Hepatocyte (in vitro differentiated cells): Measurements from ENCODE around the gene KDM4F. TPM values are rescaled to one million over a fixed set of nuclear protein-coding genes. Genes with fewer than 3 reads are reported as not detected.

Experiments
- DNase-seq: peaks from one replicate; pipeline ENCODE4 v3.0.0-alpha.2; 2016; ENCODE audit warnings: low spot score
- H2AFZ ChIP-seq: fragments of 200-600 bp; sonication (generic); 2 replicates; pipeline ENCODE4 v1.6.0; 2016; ENCODE audit warnings: antibody characterized with exemption, mild to moderate bottlenecking
- H3K27ac ChIP-seq: fragments of 200-600 bp; sonication (generic); 2 replicates; pipeline ENCODE4 v1.5.1; 2016; ENCODE audit warnings: mild to moderate bottlenecking
- H3K27me3 ChIP-seq: fragments of 200-600 bp; sonication (generic); 2 replicates; pipeline ENCODE4 v1.6.1; 2016
- H3K36me3 ChIP-seq: fragments of 200-600 bp; sonication (generic); replicated peaks from 2 replicates; pipeline ENCODE4 v1.5.1; 2016; ENCODE audit warnings: low read depth; ENCODE audit not compliant: insufficient read depth
- H3K4me1 ChIP-seq: fragments of 200-600 bp; sonication (generic); 2 replicates; pipeline ENCODE4 v1.5.1; 2016; ENCODE audit warnings: mild to moderate bottlenecking, moderate library complexity; ENCODE audit not compliant: insufficient read depth
- H3K4me2 ChIP-seq: fragments of 200-600 bp; sonication (generic); 2 replicates; pipeline ENCODE4 v1.6.0; 2016
- H3K4me3 ChIP-seq: fragments of 200-600 bp; sonication (generic); 2 replicates; pipeline ENCODE4 v1.5.1; 2016; ENCODE audit warnings: mild to moderate bottlenecking
- H3K79me2 ChIP-seq: fragments of 200-600 bp; sonication (generic); 2 replicates; pipeline ENCODE4 v1.6.0; 2017; ENCODE audit warnings: mild to moderate bottlenecking
- H3K9me2 ChIP-seq: fragments of 200-600 bp; sonication (generic); replicated peaks from 2 replicates; pipeline ENCODE4 v1.6.0; 2017; ENCODE audit warnings: mild to moderate bottlenecking; ENCODE audit not compliant: insufficient read depth
- H3K9me3 ChIP-seq: fragments of 200-600 bp; sonication (generic); 2 replicates; pipeline ENCODE4 v1.5.1; 2016; ENCODE audit warnings: low read depth, mild to moderate bottlenecking
- H4K20me1 ChIP-seq: fragments of 200-600 bp; sonication (generic); 2 replicates; pipeline ENCODE4 v1.6.0; 2016; ENCODE audit warnings: mild to moderate bottlenecking; ENCODE audit not compliant: insufficient read depth, poor library complexity, severe bottlenecking
- EZH2 ChIP-seq: fragments of 200-600 bp; sonication (generic); IDR thresholded peaks from 2 replicates; pipeline ENCODE4 v1.6.1; 2016; ENCODE audit warnings: antibody characterized with exemption, mild to moderate bottlenecking, borderline replicate concordance
- EZH2phosphoT487 ChIP-seq: fragments of 200-600 bp; sonication (generic); IDR thresholded peaks from one replicate; pipeline ENCODE4 v1.6.1; 2018; ENCODE audit warnings: antibody characterized with exemption, mild to moderate bottlenecking, low read depth, moderate library complexity; ENCODE audit not compliant: unreplicated experiment, severe bottlenecking
- WGBS: methylation state at CpG from one replicate; pipeline ENCODE4 v1.1.6; 2016; ENCODE audit warnings: low lambda C conversion rate; ENCODE audit errors: missing lambda C conversion rate; 5-methylcytosine and 5-hydroxymethylcytosine counted together
- polyA plus RNA-seq: library from polyadenylated mRNA; unstranded; fragments of >200 nt; fragmentation: Nextera tagmentation; extraction: Ambion mirVana; gene quantifications from 2 replicates; pipeline ENCODE4 v1.2.1, GENCODE V29; 2016
- total RNA-seq: library from RNA; depleted of rRNA; stranded (reverse); fragments of >200 nt; gene quantifications from 2 replicates; pipeline ENCODE4 v1.2.3, GENCODE V29; 2014
- TF ChIP-seq, protein P1 (sequence below): fragments of 200-600 bp; sonication (generic); IDR thresholded peaks from 2 replicates; pipeline ENCODE4 v1.5.1; 2016; ENCODE audit warnings: antibody characterized with exemption, mild to moderate bottlenecking; ENCODE audit not compliant: poor library complexity

Gene KDM4F
- total and polyA plus RNA-seq, 2 experiments from 2014 or later: not detected

DNA sequence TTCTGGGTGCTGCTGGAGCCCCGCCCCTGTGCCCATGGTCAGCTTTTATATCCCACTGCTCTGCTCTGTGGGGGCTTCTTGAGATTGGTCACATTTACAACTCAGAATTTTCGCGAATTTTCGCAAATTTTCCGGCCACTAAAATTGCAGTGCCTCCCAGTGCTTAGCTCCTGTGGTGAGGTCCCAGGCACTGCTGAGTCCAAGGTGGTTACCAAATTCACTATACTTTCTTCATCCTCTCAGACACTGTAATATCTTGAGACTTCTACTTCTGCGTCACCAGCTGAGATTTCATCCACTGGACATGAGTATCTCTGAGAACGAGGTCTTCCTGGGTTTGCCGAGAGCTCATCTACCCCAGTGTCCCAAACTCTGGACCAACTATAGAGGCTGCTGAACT lies 8.7 kb downstream of the KDM4F start:
- no peaks in the 10 kb centered on the region for H3K27me3 ChIP-seq

DNA sequence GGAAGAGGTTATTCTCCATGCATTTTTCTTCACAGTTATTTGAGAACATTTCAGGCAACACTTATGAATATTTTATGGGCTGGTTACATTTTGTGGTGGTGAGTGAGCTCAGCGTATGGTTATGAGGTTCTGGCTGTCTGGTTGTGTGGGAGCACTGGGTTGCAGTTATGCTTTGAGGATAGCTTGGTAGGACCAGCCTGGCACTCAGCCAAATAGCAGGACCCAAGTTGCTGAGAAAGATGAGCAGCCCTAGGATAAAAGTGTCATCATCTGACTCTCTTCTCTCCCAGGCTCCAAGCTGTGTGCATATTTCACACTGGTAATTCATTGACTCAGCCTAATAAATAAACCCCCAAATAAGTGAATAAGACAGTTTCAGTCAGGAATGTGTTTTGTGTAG lies 9.4 kb downstream of the KDM4F start:
- WGBS: 89% methylated on average over 1 of the region's 1 CpG

More for the DNA sequence above, 8.7 kb downstream of the KDM4F start:
- H3K79me2 ChIP-seq: no peaks in the 10 kb centered on the region
- TF ChIP-seq, protein P1, sequence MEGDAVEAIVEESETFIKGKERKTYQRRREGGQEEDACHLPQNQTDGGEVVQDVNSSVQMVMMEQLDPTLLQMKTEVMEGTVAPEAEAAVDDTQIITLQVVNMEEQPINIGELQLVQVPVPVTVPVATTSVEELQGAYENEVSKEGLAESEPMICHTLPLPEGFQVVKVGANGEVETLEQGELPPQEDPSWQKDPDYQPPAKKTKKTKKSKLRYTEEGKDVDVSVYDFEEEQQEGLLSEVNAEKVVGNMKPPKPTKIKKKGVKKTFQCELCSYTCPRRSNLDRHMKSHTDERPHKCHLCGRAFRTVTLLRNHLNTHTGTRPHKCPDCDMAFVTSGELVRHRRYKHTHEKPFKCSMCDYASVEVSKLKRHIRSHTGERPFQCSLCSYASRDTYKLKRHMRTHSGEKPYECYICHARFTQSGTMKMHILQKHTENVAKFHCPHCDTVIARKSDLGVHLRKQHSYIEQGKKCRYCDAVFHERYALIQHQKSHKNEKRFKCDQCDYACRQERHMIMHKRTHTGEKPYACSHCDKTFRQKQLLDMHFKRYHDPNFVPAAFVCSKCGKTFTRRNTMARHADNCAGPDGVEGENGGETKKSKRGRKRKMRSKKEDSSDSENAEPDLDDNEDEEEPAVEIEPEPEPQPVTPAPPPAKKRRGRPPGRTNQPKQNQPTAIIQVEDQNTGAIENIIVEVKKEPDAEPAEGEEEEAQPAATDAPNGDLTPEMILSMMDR: no peak
- TF ChIP-seq EZH2phosphoT487 (no peak), EZH2 (no peak)
- H4K20me1 ChIP-seq: no peaks in the 10 kb centered on the region
- H3K9me2 ChIP-seq: no peaks in the 10 kb centered on the region
- 97% methylated on average over 8 of the region's 8 CpGs for WGBS
- H3K36me3 ChIP-seq: no peaks in the 10 kb centered on the region
- no peak overlapping the region for H3K4me2 ChIP-seq
- H2AFZ ChIP-seq: no peak overlapping the region
- no peaks in the 10 kb centered on the region for H3K4me1 ChIP-seq
- H3K4me3 ChIP-seq: no peak overlapping the region
- H3K9me3 ChIP-seq: no peaks in the 10 kb centered on the region
- H3K27ac ChIP-seq: no peak overlapping the region
- DNase-seq: no peak

DNA sequence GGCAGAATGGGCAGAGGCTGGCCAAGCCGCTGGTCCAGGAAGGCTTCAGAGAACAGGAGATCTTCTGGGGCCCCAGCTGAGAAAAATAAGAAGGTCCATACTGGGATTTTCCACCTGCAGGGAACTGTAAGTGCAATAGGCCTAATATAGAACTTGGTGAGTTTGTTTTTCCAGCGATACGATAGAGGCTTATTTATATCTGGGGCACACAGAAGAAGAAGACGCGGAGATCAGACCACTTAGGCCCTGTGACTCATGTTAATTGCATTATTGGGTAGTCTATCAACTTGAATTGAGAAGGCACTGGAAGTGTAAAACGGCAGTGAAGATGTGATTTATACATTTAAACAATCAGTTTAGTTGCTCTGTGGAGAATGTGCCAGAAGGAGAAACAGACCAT lies 9.8 kb downstream of the KDM4F start:
- DNase-seq: no peak
- Histone ChIP-seq H2AFZ (no peak overlapping the region), H3K9me3 (no peaks in the 10 kb centered on the region), H3K4me2 (no peak overlapping the region), H3K9me2 (no peaks in the 10 kb centered on the region), H3K79me2 (no peaks in the 10 kb centered on the region), H3K27ac (no peak overlapping the region), H3K36me3 (no peaks in the 10 kb centered on the region), H3K4me3 (no peak overlapping the region), H3K27me3 (no peaks in the 10 kb centered on the region), H4K20me1 (no peaks in the 10 kb centered on the region), H3K4me1 (no peaks in the 10 kb centered on the region)
- TF ChIP-seq EZH2: no peak
- 83% methylated on average over 6 of the region's 6 CpGs for WGBS

More for the DNA sequence above, 9.4 kb downstream of the KDM4F start:
- Histone ChIP-seq H3K4me3 (no peak overlapping the region), H3K4me1 (no peaks in the 10 kb centered on the region), H4K20me1 (no peaks in the 10 kb centered on the region), H3K27ac (no peak overlapping the region), H3K36me3 (no peaks in the 10 kb centered on the region), H3K4me2 (no peak overlapping the region), H2AFZ (no peak overlapping the region), H3K27me3 (no peaks in the 10 kb centered on the region), H3K9me3 (no peaks in the 10 kb centered on the region), H3K9me2 (no peaks in the 10 kb centered on the region), H3K79me2 (no peaks in the 10 kb centered on the region)
- no peak for DNase-seq
- no peak for TF ChIP-seq EZH2
- TF ChIP-seq, protein P1: no peak
- no peak for TF ChIP-seq EZH2phosphoT487

DNA sequence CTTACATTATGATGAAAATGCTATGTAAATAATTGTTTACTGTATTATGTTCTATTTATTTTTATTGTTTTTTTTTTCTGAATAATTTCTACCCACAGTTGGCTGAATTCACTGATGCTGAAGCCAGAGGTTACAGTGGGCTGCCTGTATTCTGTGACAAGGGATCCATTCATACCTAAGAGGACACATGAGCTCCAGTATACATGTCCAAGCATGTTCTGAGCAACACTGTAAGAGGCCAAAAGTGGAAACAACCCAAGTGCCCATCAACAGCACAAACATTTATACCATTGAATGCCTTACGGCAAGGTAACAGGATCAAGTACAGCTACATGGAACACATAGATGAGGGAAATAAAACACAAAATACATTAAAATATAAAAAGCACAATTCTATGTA lies 16.1 kb downstream of the KDM4F start:
- 100% methylated on average over 1 of the region's 1 CpG for WGBS
- DNase-seq: no peak
- TF ChIP-seq EZH2phosphoT487 (no peak), EZH2 (no peak)
- TF ChIP-seq, protein P1: no peak
- Histone ChIP-seq H3K4me1 (peaks cover 6% of the 10 kb centered on the region), H3K79me2 (peaks cover 20% of the 10 kb centered on the region), H4K20me1 (peaks cover 5% of the 10 kb centered on the region), H3K27ac (no peak overlapping the region), H3K27me3 (no peaks in the 10 kb centered on the region), H3K4me3 (no peak overlapping the region), H2AFZ (no peak overlapping the region), H3K9me3 (no peaks in the 10 kb centered on the region), H3K36me3 (no peaks in the 10 kb centered on the region), H3K9me2 (no peaks in the 10 kb centered on the region), H3K4me2 (no peak overlapping the region)
